ENCODE data around the gene METTL15.
"Not testable (repeated sequence)": the region's sequence is repeated elsewhere in the genome, so short reads cannot be mapped to it uniquely, and the experiment has no call there.

The METTL15 gene

GRCh38 chr11:28223577-28223976, 115.4 kb downstream of the METTL15 start:
- no peak for DNase-seq

GRCh38 chr11:28223994-28224393, 115.8 kb downstream of the METTL15 start:
- no peak for DNase-seq

GRCh38 chr11:28227460-28227859, 119.3 kb downstream of the METTL15 start:
- DNase-seq, result no peak

- DNase-seq, result no peak
Observed at GRCh38 chr11:28228196-28228895, 120.2 kb downstream of the METTL15 start.

GRCh38 chr11:28231475-28231874, 123.3 kb downstream of the METTL15 start:
- no peak for DNase-seq

- no peak for DNase-seq
Observed at GRCh38 chr11:28232649-28233048, 124.5 kb downstream of the METTL15 start.

- DNase-seq, result no peak
Observed at GRCh38 chr11:28241760-28242159, 133.6 kb downstream of the METTL15 start.

GRCh38 chr11:28242596-28242995, 134.4 kb downstream of the METTL15 start:
- no peak for DNase-seq

- DNase-seq, result no peak
Observed at GRCh38 chr11:28243061-28243460, 134.9 kb downstream of the METTL15 start.

GRCh38 chr11:28243581-28243980, 135.4 kb downstream of the METTL15 start:
- no peak for DNase-seq

GRCh38 chr11:28245131-28245530, 136.9 kb downstream of the METTL15 start:
- no peak for DNase-seq

GRCh38 chr11:28250192-28250591, 142.0 kb downstream of the METTL15 start:
- DNase-seq, result no peak

- DNase-seq, result no peak
Observed at GRCh38 chr11:28251257-28251656, 143.1 kb downstream of the METTL15 start.

GRCh38 chr11:28257761-28258160, 149.6 kb downstream of the METTL15 start:
- DNase-seq, result no peak

- no peak for DNase-seq
Observed at GRCh38 chr11:28259177-28259843, 151.1 kb downstream of the METTL15 start.

GRCh38 chr11:28268925-28269324, 160.7 kb downstream of the METTL15 start:
- no peak for DNase-seq

GRCh38 chr11:28269586-28269985, 161.4 kb downstream of the METTL15 start:
- DNase-seq, result no peak

- not testable (repeated sequence) for DNase-seq
Observed at GRCh38 chr11:28272247-28272646, 164.1 kb downstream of the METTL15 start.

- no peak for DNase-seq
Observed at GRCh38 chr11:28274216-28274615, 166.0 kb downstream of the METTL15 start.

GRCh38 chr11:28284196-28284595, 176.0 kb downstream of the METTL15 start:
- DNase-seq, result no peak

- no peak for DNase-seq
Observed at GRCh38 chr11:28289444-28289843, 181.3 kb downstream of the METTL15 start.

GRCh38 chr11:28290995-28291394, 182.8 kb downstream of the METTL15 start:
- not testable (repeated sequence) for DNase-seq

GRCh38 chr11:28296426-28296825, 188.2 kb downstream of the METTL15 start:
- no peak for DNase-seq

GRCh38 chr11:28298209-28298608, 190.0 kb downstream of the METTL15 start:
- DNase-seq, result no peak

All from AML-193 (cell line).